HepG2 (cell line): ENCODE data around the gene VAMP8. TPM values are rescaled to one million over a fixed set of nuclear protein-coding genes. Genes with fewer than 3 reads are reported as not detected.

Experiments used
- KLF15 ChIP-seq: sonication (generic); formaldehyde crosslinking; IDR thresholded peaks from 2 replicates; pipeline ENCODE4 v1.8.1; 2023; ENCODE audit warnings: borderline replicate concordance, mild to moderate bottlenecking, inconsistent platforms, missing genetic modification reagents, mixed read lengths
- MATR3 ChIP-seq: sonication (generic); formaldehyde crosslinking; IDR thresholded peaks from 2 replicates; pipeline ENCODE4 v1.4.0; 2020; ENCODE audit warnings: missing genetic modification reagents
- SRSF4 ChIP-seq: fragments of 200-400 bp; formaldehyde crosslinking; IDR thresholded peaks from one replicate; pipeline ENCODE4 v1.6.1; 2018; ENCODE audit warnings: mild to moderate bottlenecking, low read depth, low read length, moderate library complexity; ENCODE audit not compliant: poor library complexity, severe bottlenecking
- TBL1XR1 ChIP-seq: fragments of 150-350 bp; IDR thresholded peaks from 2 replicates; pipeline ENCODE4 v1.6.1; 2014; ENCODE audit warnings: borderline replicate concordance, low read length; ENCODE audit not compliant: partially characterized antibody
- ZBTB7B ChIP-seq: sonication (generic); formaldehyde crosslinking; IDR thresholded peaks from 2 replicates; pipeline ENCODE4 v1.4.0; 2020; ENCODE audit warnings: missing genetic modification reagents
- ZNF619 ChIP-seq: sonication (generic); formaldehyde crosslinking; IDR thresholded peaks from 2 replicates; pipeline ENCODE4 v1.4.0; 2020; ENCODE audit warnings: mild to moderate bottlenecking, missing genetic modification reagents
- ZNF792 ChIP-seq: IDR thresholded peaks from 2 replicates; pipeline ENCODE4 v1.6.1; 2016
- polyA plus RNA-seq, 8 experiments: library from polyadenylated mRNA; depleted of rRNA in 3 of 8; stranded (reverse) in 7 of 8; unstranded in 1 of 8; fragments of >200 nt; fragmentation: Illumina TruSeq in 4 of 8; extraction: Trizol in 4 of 8; gene quantifications; 2 replicates each; pipeline versions ENCODE4 v1.2.1 to v1.2.3, GENCODE V29; 2011 to 2016; ENCODE audit warnings: low read depth in 4 of 8, missing spikeins in 1 of 8, mixed read lengths in 1 of 8; ENCODE audit not compliant: insufficient read depth in 1 of 8
- total RNA-seq, 5 experiments: library from RNA; depleted of rRNA; stranded (reverse); fragments of >200 nt; fragmentation: Illumina TruSeq; extraction: Trizol; gene quantifications; 2 replicates each; pipeline ENCODE4 v1.2.3, GENCODE V29; 2016; ENCODE audit warnings: low read depth in 1 of 5
- TF ChIP-seq, protein P1 (sequence below): sonication (generic); formaldehyde crosslinking; IDR thresholded peaks from 2 replicates; pipeline ENCODE4 v1.4.0; 2020; ENCODE audit warnings: mild to moderate bottlenecking, missing genetic modification reagents, borderline replicate concordance
- TF ChIP-seq, protein P2 (sequence below): IDR thresholded peaks from 2 replicates; pipeline ENCODE4 v1.6.1; 2016

Gene VAMP8
- total and polyA plus RNA-seq, 2 of the 13 experiments (the other 11 are each of a cell fraction or from before 2014, with no cell fraction given) = 83.3 to 157 TPM

DNA sequence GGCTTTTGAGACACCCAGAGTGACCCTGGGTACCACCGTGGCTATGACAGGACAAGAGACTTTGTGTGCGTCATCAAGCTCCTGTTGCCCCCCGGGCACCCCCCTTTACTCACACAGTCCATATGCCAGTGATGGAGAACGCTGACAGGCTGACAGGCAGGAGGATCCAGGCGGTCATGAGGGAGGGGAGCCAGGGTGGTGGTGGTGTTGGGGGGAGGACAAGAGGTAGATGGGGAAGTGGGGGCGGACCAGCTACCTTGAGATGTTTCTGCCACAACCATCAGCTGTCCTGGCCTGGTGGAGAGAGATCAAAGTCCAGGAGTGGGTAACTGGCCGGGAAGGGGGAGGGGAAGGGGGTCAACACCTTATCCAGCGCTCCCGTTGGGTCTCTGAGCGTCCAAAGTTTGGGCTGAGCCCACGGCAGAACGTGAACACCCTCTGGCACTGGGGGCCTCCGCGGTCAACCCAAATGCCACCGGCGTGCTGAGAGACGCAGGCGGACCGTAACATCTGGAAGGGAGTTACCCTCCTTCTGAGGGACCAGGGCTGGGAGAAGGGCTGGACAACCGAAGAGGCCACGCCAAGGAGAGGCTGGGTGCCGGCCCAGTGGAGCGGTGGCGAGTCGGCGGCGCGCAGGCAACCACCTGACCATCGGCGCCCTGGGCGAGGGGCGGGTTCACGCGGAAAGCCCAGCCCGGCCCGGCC is 24.5 kb downstream of the VAMP8 start (continued):
- TF ChIP-seq, protein P1, sequence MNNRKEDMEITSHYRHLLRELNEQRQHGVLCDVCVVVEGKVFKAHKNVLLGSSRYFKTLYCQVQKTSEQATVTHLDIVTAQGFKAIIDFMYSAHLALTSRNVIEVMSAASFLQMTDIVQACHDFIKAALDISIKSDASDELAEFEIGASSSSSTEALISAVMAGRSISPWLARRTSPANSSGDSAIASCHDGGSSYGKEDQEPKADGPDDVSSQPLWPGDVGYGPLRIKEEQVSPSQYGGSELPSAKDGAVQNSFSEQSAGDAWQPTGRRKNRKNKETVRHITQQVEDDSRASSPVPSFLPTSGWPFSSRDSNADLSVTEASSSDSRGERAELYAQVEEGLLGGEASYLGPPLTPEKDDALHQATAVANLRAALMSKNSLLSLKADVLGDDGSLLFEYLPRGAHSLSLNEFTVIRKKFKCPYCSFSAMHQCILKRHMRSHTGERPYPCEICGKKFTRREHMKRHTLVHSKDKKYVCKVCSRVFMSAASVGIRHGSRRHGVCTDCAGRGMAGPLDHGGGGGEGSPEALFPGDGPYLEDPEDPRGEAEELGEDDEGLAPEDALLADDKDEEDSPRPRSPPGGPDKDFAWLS (CRISPR knock-in tag) = no peak
- TF ChIP-seq MATR3 (CRISPR knock-in tag) = no peak
- peak; percentile 69; the same call in 1 of the 2 replicates for TF ChIP-seq ZNF792 (CRISPR knock-in tag)
- peak; percentile 8 for TF ChIP-seq TBL1XR1
- TF ChIP-seq SRSF4 = no peak
- peak; percentile 62; the same call in 1 of the 2 replicates for TF ChIP-seq ZBTB7B (CRISPR knock-in tag)
- TF ChIP-seq, protein P2, sequence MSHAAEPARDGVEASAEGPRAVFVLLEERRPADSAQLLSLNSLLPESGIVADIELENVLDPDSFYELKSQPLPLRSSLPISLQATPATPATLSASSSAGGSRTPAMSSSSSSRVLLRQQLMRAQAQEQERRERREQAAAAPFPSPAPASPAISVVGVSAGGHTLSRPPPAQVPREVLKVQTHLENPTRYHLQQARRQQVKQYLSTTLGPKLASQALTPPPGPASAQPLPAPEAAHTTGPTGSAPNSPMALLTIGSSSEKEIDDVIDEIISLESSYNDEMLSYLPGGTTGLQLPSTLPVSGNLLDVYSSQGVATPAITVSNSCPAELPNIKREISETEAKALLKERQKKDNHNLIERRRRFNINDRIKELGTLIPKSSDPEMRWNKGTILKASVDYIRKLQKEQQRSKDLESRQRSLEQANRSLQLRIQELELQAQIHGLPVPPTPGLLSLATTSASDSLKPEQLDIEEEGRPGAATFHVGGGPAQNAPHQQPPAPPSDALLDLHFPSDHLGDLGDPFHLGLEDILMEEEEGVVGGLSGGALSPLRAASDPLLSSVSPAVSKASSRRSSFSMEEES (CRISPR knock-in tag) = peak; percentile 42
- peak; percentile 14; the same call in 1 of the 2 replicates for TF ChIP-seq KLF15 (CRISPR knock-in tag)
- 0 out of 2 replicates have a peak, but pooled peaks have one; percentile 33 for TF ChIP-seq ZNF619 (CRISPR knock-in tag)
- TF ChIP-seq, all 625 proteins: peak for 157
